CD4-positive, alpha-beta T cell treated with Interleukin-2 at 100 ng/mL for 4 hours (primary cell): ENCODE data around the gene PPP6R2.
"Not testable (repeated sequence)": the region's sequence is repeated elsewhere in the genome, so short reads cannot be mapped to it uniquely, and the experiment has no call there.

Experiments used
- DNase-seq: peaks from one replicate; pipeline ENCODE4 v3.0.0-alpha.2; 2020; ENCODE audit warnings: low spot score

Gene PPP6R2

GRCh38 chr22:50425179-50425916 lies 82.2 kb downstream of the PPP6R2 start:
- no peak for DNase-seq

GRCh38 chr22:50432131-50432876 lies 89.2 kb downstream of the PPP6R2 start:
- DNase-seq: no peak

- not testable (repeated sequence) for DNase-seq
These were observed 89.9 kb downstream of the PPP6R2 start for GRCh38 chr22:50432877-50433510.

- no peak for DNase-seq
These were observed 91.7 kb downstream of the PPP6R2 start for GRCh38 chr22:50434849-50435248.

- no peak for DNase-seq
These were observed 92.3 kb downstream of the PPP6R2 start for GRCh38 chr22:50435291-50436014.

- no peak for DNase-seq
These were observed 93.1 kb downstream of the PPP6R2 start for GRCh38 chr22:50436015-50436830.

- DNase-seq: no peak
These were observed 93.8 kb downstream of the PPP6R2 start for GRCh38 chr22:50436841-50437341.

- DNase-seq: no peak
These were observed 94.6 kb downstream of the PPP6R2 start for GRCh38 chr22:50437511-50438304.

GRCh38 chr22:50438305-50439275 lies 95.5 kb downstream of the PPP6R2 start:
- DNase-seq: no peak

GRCh38 chr22:50439314-50439870 lies 96.3 kb downstream of the PPP6R2 start:
- DNase-seq: no peak

GRCh38 chr22:50439871-50440331 lies 96.8 kb downstream of the PPP6R2 start:
- no peak for DNase-seq

- no peak for DNase-seq
These were observed 97.6 kb downstream of the PPP6R2 start for GRCh38 chr22:50440544-50441249.

- no peak for DNase-seq
These were observed 98.4 kb downstream of the PPP6R2 start for GRCh38 chr22:50441428-50441993.

- no peak for DNase-seq
These were observed 100.1 kb downstream of the PPP6R2 start for GRCh38 chr22:50443197-50443596.

- no peak for DNase-seq
These were observed 100.9 kb downstream of the PPP6R2 start for GRCh38 chr22:50443801-50444625.

GRCh38 chr22:50444663-50445062 lies 101.5 kb downstream of the PPP6R2 start:
- DNase-seq: no peak
